NT2/D1 (cell line): ENCODE data around the gene ZBTB8OS.
"Not testable (repeated sequence)": the region's sequence is repeated elsewhere in the genome, so short reads cannot be mapped to it uniquely, and the experiment has no call there.

ENCODE experiments used
- DNase-seq: peaks from one replicate; pipeline ENCODE4 v3.0.0-alpha.2; 2011; ENCODE audit warnings: low read depth, low spot score
- H3K27me3 ChIP-seq: 2 replicates; pipeline ENCODE4 v1.6.0; 2011; ENCODE audit warnings: mild to moderate bottlenecking; ENCODE audit not compliant: insufficient read length, insufficient read depth
- H3K36me3 ChIP-seq: 2 replicates; pipeline ENCODE4 v1.6.1; 2011; ENCODE audit warnings: mild to moderate bottlenecking, low read length, mixed read lengths; ENCODE audit not compliant: insufficient read depth, insufficient read length
- H3K4me1 ChIP-seq: 2 replicates; pipeline ENCODE4 v1.5.1; 2011; ENCODE audit not compliant: insufficient read depth, insufficient read length
- H3K4me3 ChIP-seq: 2 replicates; pipeline ENCODE4 v1.5.1; 2011; ENCODE audit warnings: low read depth; ENCODE audit not compliant: insufficient read length
- H3K9ac ChIP-seq: 2 replicates; pipeline ENCODE4 v1.6.0; 2011; ENCODE audit warnings: low read depth; ENCODE audit not compliant: insufficient read length
- H3K9me3 ChIP-seq: 2 replicates; pipeline ENCODE4 v1.5.1; 2011; ENCODE audit warnings: mild to moderate bottlenecking, low read length; ENCODE audit not compliant: insufficient read depth
- SUZ12 ChIP-seq: IDR thresholded peaks from 2 replicates; pipeline ENCODE4 v1.6.1; 2011; ENCODE audit not compliant: insufficient read length, insufficient read depth; ENCODE audit errors: extremely low read depth
- YY1 ChIP-seq: IDR thresholded peaks from 2 replicates; pipeline ENCODE4 v1.6.1; 2011; ENCODE audit not compliant: insufficient read length, insufficient read depth
- ZNF274 ChIP-seq: IDR thresholded peaks from 2 replicates; pipeline ENCODE4 v1.6.1; 2011; ENCODE audit warnings: mild to moderate bottlenecking, low read depth, low read length

ZBTB8OS gene

GRCh38 chr1:32684167-32684811 is 33.9 kb upstream of the ZBTB8OS start:
- Histone ChIP-seq H3K4me1 (no peaks in the 10 kb centered on the region), H3K27me3 (no peaks in the 10 kb centered on the region), H3K9me3 (no peaks in the 10 kb centered on the region), H3K36me3 (peaks cover 72% of the 10 kb centered on the region), H3K9ac (no peak overlapping the region), H3K4me3 (no peak overlapping the region)
- no peak for TF ChIP-seq YY1
- TF ChIP-seq ZNF274 = no peak
- TF ChIP-seq SUZ12 = no peak
- DNase-seq = no peak

- H3K9me3 ChIP-seq = no peaks in the 10 kb centered on the region
- no peak for DNase-seq
- H3K4me1 ChIP-seq = no peaks in the 10 kb centered on the region
- no peak for TF ChIP-seq YY1
- TF ChIP-seq ZNF274 = no peak
- no peak for TF ChIP-seq SUZ12
- H3K4me3 ChIP-seq = no peak overlapping the region
- H3K27me3 ChIP-seq = no peaks in the 10 kb centered on the region
- no peak overlapping the region for H3K9ac ChIP-seq
- H3K36me3 ChIP-seq = peaks cover 79% of the 10 kb centered on the region
These were observed 33.0 kb upstream of the ZBTB8OS start for GRCh38 chr1:32683397-32683796.

- Histone ChIP-seq H3K27me3 (no peaks in the 10 kb centered on the region), H3K4me1 (no peaks in the 10 kb centered on the region), H3K9me3 (no peaks in the 10 kb centered on the region), H3K4me3 (no peak overlapping the region), H3K9ac (no peak overlapping the region), H3K36me3 (peaks cover 92% of the 10 kb centered on the region)
- no peak for TF ChIP-seq SUZ12
- no peak for TF ChIP-seq YY1
- TF ChIP-seq ZNF274 = no peak
- DNase-seq = no peak
These were observed 31.6 kb upstream of the ZBTB8OS start for GRCh38 chr1:32681999-32682398.

- no peaks in the 10 kb centered on the region for H3K4me1 ChIP-seq
- DNase-seq = no peak
- no peak overlapping the region for H3K4me3 ChIP-seq
- TF ChIP-seq YY1 (no peak), SUZ12 (no peak), ZNF274 (no peak)
- H3K36me3 ChIP-seq = peaks cover 94% of the 10 kb centered on the region
- no peak overlapping the region for H3K9ac ChIP-seq
- no peaks in the 10 kb centered on the region for H3K9me3 ChIP-seq
- H3K27me3 ChIP-seq = no peaks in the 10 kb centered on the region
These were observed 31.2 kb upstream of the ZBTB8OS start for GRCh38 chr1:32681509-32681908.

- H3K36me3 ChIP-seq = peaks cover 94% of the 10 kb centered on the region
- TF ChIP-seq ZNF274 (no peak), SUZ12 (no peak), YY1 (no peak)
- H3K27me3 ChIP-seq = no peaks in the 10 kb centered on the region
- H3K4me1 ChIP-seq = no peaks in the 10 kb centered on the region
- H3K9ac ChIP-seq = no peak overlapping the region
- no peak overlapping the region for H3K4me3 ChIP-seq
- no peaks in the 10 kb centered on the region for H3K9me3 ChIP-seq
- DNase-seq = no peak
These were observed 30.3 kb upstream of the ZBTB8OS start for GRCh38 chr1:32680642-32681041.

GRCh38 chr1:32679993-32680392 is 29.6 kb upstream of the ZBTB8OS start:
- H3K9ac ChIP-seq, H3K27me3 ChIP-seq, H3K9me3 ChIP-seq, H3K4me1 ChIP-seq, DNase-seq, H3K4me3 ChIP-seq: not testable (repeated sequence)
- peaks cover 94% of the 10 kb centered on the region for H3K36me3 ChIP-seq

GRCh38 chr1:32676945-32677344 is 26.6 kb upstream of the ZBTB8OS start:
- no peak overlapping the region for H3K4me3 ChIP-seq
- no peaks in the 10 kb centered on the region for H3K27me3 ChIP-seq
- no peak for TF ChIP-seq YY1
- no peak for TF ChIP-seq ZNF274
- no peak for TF ChIP-seq SUZ12
- no peak for DNase-seq
- H3K9ac ChIP-seq = no peak overlapping the region
- H3K36me3 ChIP-seq = peaks cover 92% of the 10 kb centered on the region
- H3K4me1 ChIP-seq = no peaks in the 10 kb centered on the region
- no peaks in the 10 kb centered on the region for H3K9me3 ChIP-seq

GRCh38 chr1:32668716-32669115 is 18.4 kb upstream of the ZBTB8OS start:
- H3K4me1 ChIP-seq, DNase-seq, H3K27me3 ChIP-seq, H3K9ac ChIP-seq, H3K9me3 ChIP-seq, H3K4me3 ChIP-seq: not testable (repeated sequence)
- peaks cover 96% of the 10 kb centered on the region for H3K36me3 ChIP-seq
